Upper lobe of left lung (tissue), 4 donors: ENCODE data around the gene TNFAIP8L1.

Experiments used
- CTCF ChIP-seq, 6 experiments: fragments of 450-650 bp in 4 of 6; fragments of 200-600 bp in 2 of 6; sonication (generic) in 2 of 6; IDR thresholded peaks; one replicate each; pipeline ENCODE4 v1.5.1; 2016 to 2019; ENCODE audit warnings: antibody characterized with exemption in 6 of 6
- EP300 ChIP-seq, 4 donors: sonication (generic); formaldehyde crosslinking; IDR thresholded peaks; one replicate each; pipeline ENCODE4 v1.5.1; 2017; ENCODE audit warnings: antibody characterized with exemption in 4 of 4, control low read depth in 2 of 4
- POLR2A ChIP-seq, 4 donors: fragments of 450-650 bp; IDR thresholded peaks; one replicate each; pipeline ENCODE4 v1.5.1; 2016 to 2017; ENCODE audit warnings: antibody characterized with exemption in 4 of 4, mild to moderate bottlenecking in 2 of 4
- POLR2AphosphoS5 ChIP-seq, 2 donors: sonication (generic); formaldehyde crosslinking; IDR thresholded peaks; one replicate each; pipeline ENCODE4 v1.5.1; 2017; ENCODE audit warnings: antibody characterized with exemption in 2 of 2

GRCh38 chr19:4704317-4704673 lies 65.0 kb downstream of the TNFAIP8L1 start:
- TF ChIP-seq POLR2A (IDR thresholded peaks at IDR 0.05): no peak
- no peak for TF ChIP-seq CTCF (IDR thresholded peaks at IDR 0.05)
- TF ChIP-seq POLR2AphosphoS5 (IDR thresholded peaks at IDR 0.05): no peak
- TF ChIP-seq EP300 (IDR thresholded peaks at IDR 0.05): no peak
